ENCODE data around the gene VDR.

Gene VDR

DNA sequence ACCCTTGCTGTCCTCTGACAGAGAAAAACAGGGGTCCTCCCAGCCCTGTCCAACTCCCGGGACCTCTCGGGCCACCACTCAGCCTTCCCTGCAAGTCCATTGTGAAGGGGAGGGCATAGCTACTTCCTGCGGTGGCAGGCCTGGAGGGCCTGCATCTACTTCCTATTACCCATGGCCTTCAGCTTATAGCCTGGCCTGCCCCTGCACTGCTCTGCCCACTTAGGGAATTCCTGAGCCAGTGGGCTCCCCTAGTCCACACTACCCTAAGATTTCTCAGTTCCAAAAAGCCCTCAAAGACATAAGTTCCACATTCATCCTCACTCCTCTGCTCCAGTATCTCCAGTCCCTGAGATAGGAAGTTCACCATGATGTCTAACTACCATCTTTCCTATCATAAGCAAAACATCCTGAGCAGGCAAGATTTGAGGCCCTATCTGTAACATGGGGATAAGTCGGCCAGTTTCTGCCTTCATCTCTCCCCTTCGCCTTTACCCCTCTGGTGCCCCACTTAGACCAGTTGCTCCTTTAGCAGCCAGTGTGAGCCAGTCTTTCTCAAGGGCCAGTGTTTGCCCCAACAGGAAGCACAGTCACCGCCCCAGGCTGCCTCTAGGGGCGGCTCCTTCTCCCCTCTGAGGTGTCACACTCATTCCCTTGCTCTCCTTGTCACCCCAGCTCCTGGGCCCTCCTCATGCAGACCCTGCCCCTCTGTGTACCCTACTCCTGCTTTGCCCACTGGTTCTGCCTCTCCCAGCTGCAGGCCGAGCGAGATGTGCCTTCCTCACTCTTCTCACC lies 96.0 kb downstream of the VDR start:
- DNase-seq (ENCODE audit: low read depth) = no peak
- TF ChIP-seq CTCF (IDR thresholded peaks at IDR 0.05; ENCODE audit: low read depth, low read length, missing control alignments) = peak; percentile 48
- H3K4me3 ChIP-seq (ENCODE audit: low read depth, low read length) = no peak overlapping the region; the same call in 1 of the 2 replicates

DNA sequence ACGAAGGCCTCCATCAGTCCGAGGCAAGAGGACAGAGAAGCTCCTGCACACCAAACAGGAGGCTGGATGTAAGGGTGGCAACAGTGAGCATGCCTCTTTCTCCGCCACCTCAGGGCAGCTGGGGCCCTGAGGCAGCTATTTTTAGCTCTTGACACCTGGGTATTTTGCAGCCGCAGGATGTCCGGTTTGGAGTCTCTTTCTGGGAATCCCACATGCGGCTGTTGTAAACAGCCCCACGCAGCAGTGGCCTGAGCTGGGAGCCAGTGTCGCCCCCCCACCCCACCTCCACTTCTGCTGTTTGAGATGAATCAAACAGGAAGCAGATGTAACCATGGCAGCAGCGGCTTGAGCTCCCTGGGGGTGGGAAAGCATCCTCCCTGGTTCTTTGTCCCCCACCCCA lies 96.7 kb downstream of the VDR start:
- TF ChIP-seq CTCF (IDR thresholded peaks at IDR 0.05; ENCODE audit: low read depth, low read length, missing control alignments) = no peak
- DNase-seq (ENCODE audit: low read depth) = no peak
- no peak overlapping the region; the same call in 1 of the 2 replicates for H3K4me3 ChIP-seq (ENCODE audit: low read depth, low read length)

DNA sequence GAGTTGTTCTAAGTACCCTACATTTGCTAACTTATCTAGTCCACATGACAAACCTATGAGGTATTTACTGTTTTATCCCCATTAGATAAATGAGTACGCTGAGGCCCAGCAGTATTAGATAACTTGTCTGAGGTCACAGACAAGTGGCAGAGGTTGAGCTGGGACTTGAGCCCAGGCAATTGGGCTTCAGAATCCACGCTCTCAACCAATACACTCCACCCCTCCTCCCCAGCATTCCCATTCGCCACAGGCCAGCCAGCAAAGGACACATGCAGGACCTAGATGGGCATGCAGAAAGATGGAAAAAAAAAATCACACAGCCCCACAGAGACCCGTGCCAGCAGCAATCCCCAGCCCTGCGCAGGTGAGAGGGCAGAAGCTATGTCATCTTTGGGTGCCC lies 97.5 kb downstream of the VDR start:
- H3K4me3 ChIP-seq (ENCODE audit: low read depth, low read length) = no peak overlapping the region
- no peak for TF ChIP-seq CTCF (IDR thresholded peaks at IDR 0.05; ENCODE audit: low read depth, low read length, missing control alignments)

DNA sequence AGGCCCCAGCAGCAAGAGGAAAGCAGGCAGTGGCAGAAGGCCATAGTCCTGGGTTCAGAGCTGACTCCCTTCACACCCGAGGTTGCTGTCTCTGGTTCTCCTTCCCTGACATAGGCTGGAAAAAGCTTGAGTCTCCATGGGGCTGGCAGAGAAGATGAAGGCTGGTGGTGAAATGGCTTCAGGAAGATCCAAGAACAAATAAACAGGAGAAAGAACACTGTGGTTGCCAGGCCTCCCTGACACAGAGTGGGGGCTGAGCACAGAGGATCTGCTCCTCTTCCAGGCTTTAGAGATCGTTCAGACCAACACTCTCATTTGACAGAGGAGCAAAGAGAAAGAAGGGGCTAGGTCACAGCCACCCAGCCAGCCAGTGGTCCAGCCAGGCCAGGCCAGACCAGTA lies 99.4 kb downstream of the VDR start:
- no peak for TF ChIP-seq CTCF (IDR thresholded peaks at IDR 0.05; ENCODE audit: low read depth, low read length, missing control alignments)
- no peak for DNase-seq (ENCODE audit: low read depth)
- no peak overlapping the region for H3K4me3 ChIP-seq (ENCODE audit: low read depth, low read length)

More for the DNA sequence above, 97.5 kb downstream of the VDR start:
- DNase-seq (ENCODE audit: low read depth) = no peak

DNA sequence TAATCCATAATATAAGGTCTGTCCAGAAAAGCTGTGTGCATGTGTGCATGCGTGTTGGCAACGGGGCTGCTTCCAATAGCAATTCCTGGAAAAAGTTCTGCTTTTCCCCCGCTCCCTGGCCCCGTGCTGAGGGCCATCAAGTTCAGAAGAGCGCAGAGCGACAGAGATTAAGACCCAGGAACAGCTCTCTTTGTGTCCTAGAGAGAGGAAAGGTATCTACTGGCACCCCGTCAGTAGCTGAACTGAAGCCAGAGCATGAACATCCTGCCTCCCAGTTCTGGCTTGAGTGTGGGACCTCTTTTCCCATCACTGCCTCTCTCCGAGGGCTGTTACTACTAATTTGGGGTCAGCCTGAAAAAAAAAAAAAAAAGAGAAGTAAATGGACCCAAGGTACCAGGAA lies 100.6 kb downstream of the VDR start:
- DNase-seq (ENCODE audit: low read depth) = no peak
- H3K4me3 ChIP-seq (ENCODE audit: low read depth, low read length) = no peak overlapping the region
- no peak for TF ChIP-seq CTCF (IDR thresholded peaks at IDR 0.05; ENCODE audit: low read depth, low read length, missing control alignments)

GRCh38 chr12:47803191-47803875 lies 101.5 kb downstream of the VDR start:
- no peak for DNase-seq (ENCODE audit: low read depth)
- TF ChIP-seq CTCF (IDR thresholded peaks at IDR 0.05; ENCODE audit: low read depth, low read length, missing control alignments) = no peak
- H3K4me3 ChIP-seq (ENCODE audit: low read depth, low read length) = no peak overlapping the region
